Heart right ventricle (tissue), 16 donors: ENCODE measurements around the gene CGNL1. TPM values are rescaled to one million over a fixed set of nuclear protein-coding genes. Genes with fewer than 3 reads are reported as not detected.

Experiments used
- ATAC-seq, 8 donors: fragments of 200-7000 bp; cut with Tn5 transposase; one replicate each; pipeline ENCODE4 v1.9.1; 2020; ENCODE audit warnings: mild to moderate bottlenecking in 8 of 8, moderate library complexity in 8 of 8, moderate number of reproducible peaks in 1 of 8
- DNase-seq, 2 donors: peaks; one replicate each; pipeline ENCODE4 v3.0.0-alpha.2; 2020
- H3K27ac ChIP-seq, 10 donors: fragments of 200-600 bp; sonication (generic) in 2 of 10; one replicate each; pipeline versions ENCODE4 v1.5.0 to v1.8.0; 2020 to 2022; ENCODE audit warnings: mild to moderate bottlenecking in 3 of 10
- H3K27me3 ChIP-seq, 7 donors: fragments of 200-600 bp; one replicate each; pipeline ENCODE4 v1.8.0; 2021 to 2022; ENCODE audit warnings: mild to moderate bottlenecking in 2 of 7
- H3K36me3 ChIP-seq, 9 donors: fragments of 200-600 bp; sonication (generic) in 1 of 9; one replicate each; pipeline versions ENCODE4 v1.5.0 to v1.8.0; 2020 to 2022; ENCODE audit warnings: mild to moderate bottlenecking in 2 of 9
- H3K4me1 ChIP-seq, 9 donors: fragments of 200-600 bp; sonication (generic) in 1 of 9; one replicate each; pipeline versions ENCODE4 v1.5.0 to v1.8.0; 2020 to 2022; ENCODE audit warnings: mild to moderate bottlenecking in 4 of 9
- H3K4me3 ChIP-seq, 10 donors: fragments of 200-600 bp; sonication (generic) in 2 of 10; one replicate each; pipeline versions ENCODE4 v1.5.0 to v1.8.0; 2020 to 2022; ENCODE audit warnings: mild to moderate bottlenecking in 7 of 10, moderate library complexity in 2 of 10
- H3K9me3 ChIP-seq, 11 donors: fragments of 200-600 bp in 10 of 11; sonication (generic) in 2 of 11; one replicate each; pipeline versions ENCODE4 v1.5.0 to v1.8.0; 2013 to 2022; ENCODE audit warnings: mild to moderate bottlenecking in 2 of 11, control low read depth in 1 of 11, moderate library complexity in 1 of 11
- CTCF ChIP-seq, 9 donors: fragments of 200-600 bp; sonication (generic) in 2 of 9; IDR thresholded peaks; one replicate each; pipeline versions ENCODE4 v1.5.0 to v1.8.0; 2021 to 2022; ENCODE audit warnings: antibody characterized with exemption in 9 of 9, mild to moderate bottlenecking in 5 of 9, moderate library complexity in 1 of 9
- WGBS, 2 donors: extraction: QIAGEN DNeasy Blood & Tissue Kit; methylation state at CpG; one replicate each; pipeline ENCODE4 v1.1.7; 2013; ENCODE audit warnings: inconsistent platforms in 1 of 2; 5-methylcytosine and 5-hydroxymethylcytosine counted together
- intact Hi-C, 10 donors: fragments of 100-400 bp; cut with DNase I; formaldehyde crosslinking; loops; one replicate each; pipeline versions ENCODE4 v1.11.1 to v1.14.2; 2022
- polyA plus RNA-seq, 2 donors: library from polyadenylated mRNA; stranded (reverse); fragments of 200-250 nt; gene quantifications; one replicate each; pipeline ENCODE4 v1.2.3, GENCODE V29; 2013
- total RNA-seq, 10 donors: library from RNA; stranded (reverse); fragmentation: NEBNext Ultra II Directional in 3 of 10; extraction: Animal tissue kit (Norgen Biotek cat#: 25700) in 3 of 10; gene quantifications; one replicate each; pipeline versions ENCODE4 v1.2.1 to v1.2.4, GENCODE V29; 2021 to 2023
- donor health status: Arrhythmogenic right ventricular cardiomyopathy.
- donor health status: ischemic (EF 13 %, LVEDD 7.1; RV severe dilation, severe dysfunction).
- donor health status: healthy with polysubstance abuse.
- donor health status: DM: no; HTN: yes; CAD: no.
- donor health status: DM: no; HTN: no; CAD: no.
- donor health status: ischemic (EF 25% LVEDD 6.9; RV normal size, moderate dysfunction).
- donor health status: ischemic (EF 25% LVEDD 5.7; RV mildly dilated, moderate dysfunction).
- donor health status: healthy.
- donor health status: DM: yes; HTN: yes; CAD: no.
- donor health status: Ischemic cardiomyopathy.
- donor health status: ischemic (EF 35%, LVEDD 5.7; RV mildly dilated, moderate dysfunction).
- donor health status: nonischemic (EF 11% LVEDD 7.7; RV severe dilation, severe dysfunction).
- donor health status: DM: yes; HTN: yes; CAD: no.
- donor health status: PGD.
- donor health status: ischemic (EF 29% LVEDD 5.4; RV normal size, mild dysfunction).
- donor health status: nonischemic (EF 23%, LVEDD 6.1; RV moderate dilation, normal function).

Gene CGNL1
- total and polyA plus RNA-seq, 12 donors, result 2.7 to 42.9 (median 33.7) TPM

GRCh38 chr15:57494581-57494980 lies 118.3 kb downstream of the CGNL1 start:
- H3K27ac ChIP-seq, result peak overlapping the region in 3 of 10 donors; percentile 0 to 15 (median 3)
- 60 to 66% methylated on average over 4 of the region's 4 CpGs for WGBS, 2 donors
- H3K36me3 ChIP-seq, result no peaks in the 10 kb centered on the region
- H3K27me3 ChIP-seq, result no peaks in the 10 kb centered on the region
- H3K4me1 ChIP-seq, result peaks cover 18 to 50% (median 27%) of the 10 kb centered on the region in 9 donors
- H3K9me3 ChIP-seq, result no peaks in the 10 kb centered on the region
- DNase-seq (no peak), ATAC-seq (peak in 4 of 8 donors; percentile 38 to 79 (median 46))
- H3K4me3 ChIP-seq, result no peak overlapping the region
- intact Hi-C loops, result loop anchor here in 1 of 10 donors (10.0 kb wide), 1 partner anchor 50 kb away; no protein-coding TSS in a partner anchor
- no peak for TF ChIP-seq CTCF (IDR thresholded peaks at IDR 0.05)

DNA sequence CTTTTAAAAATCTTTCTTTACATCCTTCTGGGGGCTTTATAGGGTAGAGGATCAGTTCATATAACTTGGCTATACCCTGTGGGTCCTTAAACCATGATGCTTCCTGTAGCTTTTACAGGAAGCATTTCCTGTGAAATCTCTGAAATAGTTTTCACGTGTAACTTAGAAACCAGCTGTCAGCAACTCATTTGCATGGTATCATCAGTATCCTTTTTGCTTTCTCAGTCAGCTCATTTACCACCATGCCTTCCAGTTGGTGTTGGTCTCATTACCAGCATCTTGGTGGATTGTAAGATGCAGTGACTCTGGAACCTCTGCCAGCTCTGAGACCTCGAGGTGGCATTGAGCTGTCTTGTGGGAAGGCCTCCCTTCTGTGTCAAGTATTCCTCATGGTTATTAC lies 118.7 kb downstream of the CGNL1 start:
- Histone ChIP-seq H3K4me3 (no peak overlapping the region), H3K27ac (peak overlapping the region in 3 of 10 donors; percentile 3 to 57 (median 12)), H3K36me3 (no peaks in the 10 kb centered on the region), H3K4me1 (peaks cover 18 to 50% (median 27%) of the 10 kb centered on the region in 9 donors), H3K27me3 (no peaks in the 10 kb centered on the region), H3K9me3 (no peaks in the 10 kb centered on the region)
- 42 to 49% methylated on average over 2 of the region's 2 CpGs for WGBS, 2 donors
- intact Hi-C loops, result loop anchor here in 1 of 10 donors (10.0 kb wide), 1 partner anchor 50 kb away; no protein-coding TSS in a partner anchor
- ATAC-seq, result no peak
- no peak for DNase-seq
- TF ChIP-seq CTCF (IDR thresholded peaks at IDR 0.05), result no peak

DNA sequence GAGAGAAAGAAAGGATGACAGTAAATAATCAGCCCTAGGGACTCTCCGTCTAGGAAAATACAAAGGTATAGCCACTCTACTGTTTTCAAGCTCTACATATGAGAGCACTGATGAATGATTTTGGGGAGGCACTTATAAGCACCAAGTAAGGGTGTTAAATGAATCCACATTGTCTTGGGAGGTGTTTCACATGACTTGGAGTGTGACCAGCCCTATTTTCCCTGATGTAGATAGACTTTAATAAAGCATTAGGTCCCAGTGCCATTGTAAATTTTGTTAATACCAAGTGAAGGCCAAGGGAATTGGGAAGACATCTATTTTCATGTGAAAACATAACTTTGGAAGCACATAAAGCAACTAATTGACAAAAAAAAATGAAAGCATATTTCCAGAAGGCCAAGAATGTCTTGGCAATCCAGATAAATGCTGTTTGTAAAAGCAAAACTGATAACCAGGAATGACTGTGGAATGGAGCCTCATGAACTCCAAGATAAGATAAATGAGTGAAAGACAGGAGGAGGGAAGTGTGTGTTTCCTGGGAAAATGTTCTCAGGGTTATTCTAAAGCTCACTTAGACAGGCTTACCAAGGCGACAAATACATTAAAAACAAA lies 119.4 kb downstream of the CGNL1 start:
- Histone ChIP-seq H3K4me3 (no peak overlapping the region), H3K36me3 (no peaks in the 10 kb centered on the region), H3K4me1 (peaks cover 18 to 51% (median 27%) of the 10 kb centered on the region in 9 donors), H3K27ac (peak overlapping the region in 6 of 10 donors; percentile 0 to 75 (median 58)), H3K9me3 (no peaks in the 10 kb centered on the region), H3K27me3 (no peaks in the 10 kb centered on the region)
- no peak for DNase-seq
- intact Hi-C loops, result loop anchor here in 1 of 10 donors (10.0 kb wide), 1 partner anchor 51 kb away; no protein-coding TSS in a partner anchor
- ATAC-seq, result no peak
- 85 to 90% methylated on average over 2 of the region's 2 CpGs for WGBS, 2 donors
- no peak for TF ChIP-seq CTCF (IDR thresholded peaks at IDR 0.05)

GRCh38 chr15:57496594-57496945 lies 120.3 kb downstream of the CGNL1 start:
- H3K4me1 ChIP-seq, result peaks cover 20 to 60% (median 31%) of the 10 kb centered on the region in 9 donors
- no peak for DNase-seq
- intact Hi-C loops, result loop anchor here in 1 of 10 donors (10.0 kb wide), 1 partner anchor 52 kb away; no protein-coding TSS in a partner anchor
- H3K27ac ChIP-seq, result peak overlapping the region in 7 of 10 donors; percentile 47 to 75 (median 62)
- no peak for TF ChIP-seq CTCF (IDR thresholded peaks at IDR 0.05)
- peak in 2 of 8 donors; percentile 0 to 12 for ATAC-seq
- no peaks in the 10 kb centered on the region for H3K27me3 ChIP-seq
- H3K36me3 ChIP-seq, result no peaks in the 10 kb centered on the region
- no peak overlapping the region for H3K4me3 ChIP-seq
- 94 to 100% methylated on average over 1 of the region's 1 CpG for WGBS, 2 donors
- H3K9me3 ChIP-seq, result no peaks in the 10 kb centered on the region
